Stimulated activated effector memory CD8-positive, alpha-beta T cell treated with anti-CD3 and anti-CD28 coated beads, Interleukin-12 subunit alpha, Interleukin-12 subunit beta, amount 100 ng/mL, for 72 hours (primary cell): Measurements from ENCODE around the gene LRIG2.
"Not testable (repeated sequence)": the region's sequence is repeated elsewhere in the genome, so short reads cannot be mapped to it uniquely, and the experiment has no call there.

ENCODE experiments used
- ATAC-seq: fragments of 150-1000 bp; cut with Tn5 transposase; 2 replicates; pipeline ENCODE4 v1.10.0; 2021
- DNase-seq, 2 donors: peaks; one replicate each; pipeline ENCODE4 v3.0.0; 2021 to 2022; ENCODE audit warnings: low spot score in 2 of 2
- H3K27ac Mint-ChIP-seq: one replicate; pipeline ENCODE4 v1.8.0; 2022; ENCODE audit warnings: mild to moderate bottlenecking, mixed read lengths
- H3K36me3 Mint-ChIP-seq: one replicate; pipeline ENCODE4 v1.8.0; 2022; ENCODE audit warnings: mild to moderate bottlenecking, mixed read lengths
- H3K4me1 Mint-ChIP-seq: one replicate; pipeline ENCODE4 v1.8.0; 2022; ENCODE audit warnings: mixed read lengths
- H3K4me3 Mint-ChIP-seq: one replicate; pipeline ENCODE4 v1.8.0; 2022; ENCODE audit warnings: mild to moderate bottlenecking, mixed read lengths
- H3K9me3 Mint-ChIP-seq: one replicate; pipeline ENCODE4 v1.8.0; 2022; ENCODE audit warnings: mixed read lengths

Gene LRIG2

GRCh38 chr1:113135460-113135859, 62.5 kb downstream of the LRIG2 start:
- no peak overlapping the region for H3K27ac Mint-ChIP-seq
- no peak overlapping the region for H3K4me3 Mint-ChIP-seq
- DNase-seq: no peak
- ATAC-seq: no peak
- H3K36me3 Mint-ChIP-seq: no peaks in the 10 kb centered on the region
- peaks cover 13% of the 10 kb centered on the region for H3K4me1 Mint-ChIP-seq
- no peaks in the 10 kb centered on the region for H3K9me3 Mint-ChIP-seq

- no peaks in the 10 kb centered on the region for H3K9me3 Mint-ChIP-seq
- no peak for ATAC-seq
Observed at GRCh38 chr1:113136476-113136875, 63.5 kb downstream of the LRIG2 start.

GRCh38 chr1:113137563-113137962, 64.6 kb downstream of the LRIG2 start:
- Mint-ChIP-seq H3K27ac (no peak overlapping the region), H3K4me3 (no peak overlapping the region), H3K36me3 (no peaks in the 10 kb centered on the region), H3K4me1 (peaks cover 8% of the 10 kb centered on the region), H3K9me3 (no peaks in the 10 kb centered on the region)
- no peak for ATAC-seq
- no peak for DNase-seq

More at GRCh38 chr1:113136476-113136875, 63.5 kb downstream of the LRIG2 start:
- peaks cover 13% of the 10 kb centered on the region for H3K4me1 Mint-ChIP-seq
- no peak for DNase-seq
- no peak overlapping the region for H3K4me3 Mint-ChIP-seq
- no peaks in the 10 kb centered on the region for H3K36me3 Mint-ChIP-seq
- no peak overlapping the region for H3K27ac Mint-ChIP-seq

GRCh38 chr1:113138778-113139177, 65.8 kb downstream of the LRIG2 start:
- no peak for DNase-seq
- ATAC-seq: no peak
- no peaks in the 10 kb centered on the region for H3K9me3 Mint-ChIP-seq
- no peak overlapping the region for H3K4me3 Mint-ChIP-seq
- H3K27ac Mint-ChIP-seq: no peak overlapping the region
- H3K4me1 Mint-ChIP-seq: peaks cover under 1% of the 10 kb centered on the region
- no peaks in the 10 kb centered on the region for H3K36me3 Mint-ChIP-seq

- Mint-ChIP-seq H3K27ac (no peak overlapping the region), H3K9me3 (no peaks in the 10 kb centered on the region), H3K36me3 (no peaks in the 10 kb centered on the region), H3K4me3 (no peak overlapping the region), H3K4me1 (peaks cover 7% of the 10 kb centered on the region)
- ATAC-seq (no peak), DNase-seq (no peak)
Observed at GRCh38 chr1:113140176-113140575, 67.2 kb downstream of the LRIG2 start.

- ATAC-seq (peak; percentile 85), DNase-seq (peak; percentile 17 to 67)
- Mint-ChIP-seq H3K27ac (no peak overlapping the region), H3K9me3 (no peaks in the 10 kb centered on the region), H3K36me3 (no peaks in the 10 kb centered on the region), H3K4me3 (no peak overlapping the region), H3K4me1 (peaks cover 7% of the 10 kb centered on the region)
Observed at GRCh38 chr1:113140588-113141446, 67.8 kb downstream of the LRIG2 start.

GRCh38 chr1:113141650-113142473, 68.9 kb downstream of the LRIG2 start:
- H3K4me3 Mint-ChIP-seq: no peak overlapping the region
- no peaks in the 10 kb centered on the region for H3K9me3 Mint-ChIP-seq
- no peak overlapping the region for H3K27ac Mint-ChIP-seq
- no peak for DNase-seq
- H3K36me3 Mint-ChIP-seq: no peaks in the 10 kb centered on the region
- no peak for ATAC-seq
- peaks cover 10% of the 10 kb centered on the region for H3K4me1 Mint-ChIP-seq

GRCh38 chr1:113142791-113143190, 69.8 kb downstream of the LRIG2 start:
- Mint-ChIP-seq H3K36me3 (no peaks in the 10 kb centered on the region), H3K4me1 (peaks cover 16% of the 10 kb centered on the region), H3K27ac (no peak overlapping the region), H3K4me3 (no peak overlapping the region), H3K9me3 (no peaks in the 10 kb centered on the region)
- DNase-seq: no peak
- ATAC-seq: no peak

- H3K27ac Mint-ChIP-seq: no peak overlapping the region
- H3K4me1 Mint-ChIP-seq: peaks cover 16% of the 10 kb centered on the region
- no peaks in the 10 kb centered on the region for H3K9me3 Mint-ChIP-seq
- no peak overlapping the region for H3K4me3 Mint-ChIP-seq
- H3K36me3 Mint-ChIP-seq: no peaks in the 10 kb centered on the region
- ATAC-seq (peak; percentile 80), DNase-seq (no peak)
Observed at GRCh38 chr1:113146242-113147072, 73.5 kb downstream of the LRIG2 start.

GRCh38 chr1:113147073-113147625, 74.2 kb downstream of the LRIG2 start:
- H3K36me3 Mint-ChIP-seq: no peaks in the 10 kb centered on the region
- DNase-seq: no peak
- H3K4me3 Mint-ChIP-seq: no peak overlapping the region
- peaks cover 16% of the 10 kb centered on the region for H3K4me1 Mint-ChIP-seq
- no peaks in the 10 kb centered on the region for H3K9me3 Mint-ChIP-seq
- no peak overlapping the region for H3K27ac Mint-ChIP-seq
- peak; percentile 33 for ATAC-seq

GRCh38 chr1:113147826-113148225, 74.8 kb downstream of the LRIG2 start:
- Mint-ChIP-seq H3K36me3 (no peaks in the 10 kb centered on the region), H3K4me3 (no peak overlapping the region), H3K9me3 (no peaks in the 10 kb centered on the region), H3K27ac (no peak overlapping the region), H3K4me1 (peaks cover 16% of the 10 kb centered on the region)
- ATAC-seq: no peak
- DNase-seq: no peak

GRCh38 chr1:113150494-113150893, 77.5 kb downstream of the LRIG2 start:
- not testable (repeated sequence) for DNase-seq

GRCh38 chr1:113153116-113153803, 80.3 kb downstream of the LRIG2 start:
- Mint-ChIP-seq H3K36me3 (no peaks in the 10 kb centered on the region), H3K9me3 (no peaks in the 10 kb centered on the region), H3K4me1 (no peaks in the 10 kb centered on the region), H3K27ac (no peak overlapping the region), H3K4me3 (no peak overlapping the region)
- ATAC-seq (no peak), DNase-seq (no peak)

More at GRCh38 chr1:113150494-113150893, 77.5 kb downstream of the LRIG2 start:
- H3K4me3 Mint-ChIP-seq, H3K27ac Mint-ChIP-seq, ATAC-seq, H3K36me3 Mint-ChIP-seq, H3K4me1 Mint-ChIP-seq, H3K9me3 Mint-ChIP-seq: not testable (repeated sequence)

GRCh38 chr1:113156368-113156767, 83.4 kb downstream of the LRIG2 start:
- ATAC-seq: no peak

More at GRCh38 chr1:113156368-113156767, 83.4 kb downstream of the LRIG2 start:
- no peaks in the 10 kb centered on the region for H3K36me3 Mint-ChIP-seq
- no peak overlapping the region for H3K4me3 Mint-ChIP-seq
- H3K4me1 Mint-ChIP-seq: no peaks in the 10 kb centered on the region
- no peak overlapping the region for H3K27ac Mint-ChIP-seq
- DNase-seq: no peak
- no peaks in the 10 kb centered on the region for H3K9me3 Mint-ChIP-seq
